GM21423 (cell line): ENCODE data around the gene DOCK11.

Source experiments
- ATAC-seq: cut with Tn5 transposase; IDR thresholded peaks from one replicate; pipeline ENCODE4 v1.9.1; 2021; ENCODE audit warnings: mild to moderate bottlenecking, moderate library complexity; ENCODE audit not compliant: unreplicated experiment

The DOCK11 gene

GRCh38 chrX:118621081-118621759, 125.6 kb downstream of the DOCK11 start:
- no peak for ATAC-seq

- no peak for ATAC-seq
Measured at GRCh38 chrX:118623062-118623461, 127.4 kb downstream of the DOCK11 start.

- no peak for ATAC-seq
Measured at GRCh38 chrX:118626346-118626745, 130.7 kb downstream of the DOCK11 start.

GRCh38 chrX:118627084-118627758, 131.6 kb downstream of the DOCK11 start:
- no peak for ATAC-seq

- no peak for ATAC-seq
Measured at GRCh38 chrX:118630848-118631247, 135.2 kb downstream of the DOCK11 start.

- ATAC-seq: peak; percentile 60
Measured at GRCh38 chrX:118631586-118631985, 136.0 kb downstream of the DOCK11 start.

GRCh38 chrX:118632862-118633261, 137.2 kb downstream of the DOCK11 start:
- peak; percentile 59 for ATAC-seq

- no peak for ATAC-seq
Measured at GRCh38 chrX:118633530-118633929, 137.9 kb downstream of the DOCK11 start.

- ATAC-seq: no peak
Measured at GRCh38 chrX:118634336-118634735, 138.7 kb downstream of the DOCK11 start.

- ATAC-seq: no peak
Measured at GRCh38 chrX:118637997-118638396, 142.4 kb downstream of the DOCK11 start.

- ATAC-seq: no peak
Measured at GRCh38 chrX:118644378-118644777, 148.8 kb downstream of the DOCK11 start.

- ATAC-seq: no peak
Measured at GRCh38 chrX:118652717-118653116, 157.1 kb downstream of the DOCK11 start.

- no peak for ATAC-seq
Measured at GRCh38 chrX:118654331-118654730, 158.7 kb downstream of the DOCK11 start.

- no peak for ATAC-seq
Measured at GRCh38 chrX:118655561-118656246, 160.1 kb downstream of the DOCK11 start.

- ATAC-seq: no peak
Measured at GRCh38 chrX:118657413-118657812, 161.8 kb downstream of the DOCK11 start.

- ATAC-seq: no peak
Measured at GRCh38 chrX:118660085-118660484, 164.5 kb downstream of the DOCK11 start.

GRCh38 chrX:118665204-118665603, 169.6 kb downstream of the DOCK11 start:
- ATAC-seq: no peak

- no peak for ATAC-seq
Measured at GRCh38 chrX:118666521-118666920, 170.9 kb downstream of the DOCK11 start.

- ATAC-seq: no peak
Measured at GRCh38 chrX:118669435-118669834, 173.8 kb downstream of the DOCK11 start.

GRCh38 chrX:118675326-118675965, 179.8 kb downstream of the DOCK11 start:
- no peak for ATAC-seq

GRCh38 chrX:118675966-118676349, 180.3 kb downstream of the DOCK11 start:
- ATAC-seq: no peak

GRCh38 chrX:118677318-118677717, 181.7 kb downstream of the DOCK11 start:
- no peak for ATAC-seq
